Panc1 (cell line): ENCODE data around the gene SAMD14.

Experiments
- CTCF ChIP-seq: fragments of 450-650 bp; IDR thresholded peaks from 2 replicates; pipeline ENCODE4 v1.5.1; 2017; ENCODE audit warnings: mild to moderate bottlenecking
- POLR2AphosphoS5 ChIP-seq: IDR thresholded peaks from 2 replicates; pipeline ENCODE4 v1.6.1; 2012; ENCODE audit warnings: mild to moderate bottlenecking, low read depth, low read length, moderate library complexity
- REST ChIP-seq, 2 experiments: IDR thresholded peaks; 2 replicates each; pipeline ENCODE4 v1.6.1; 2011 to 2012; ENCODE audit warnings: low read depth in 2 of 2, control low read depth in 1 of 2, low read length in 1 of 2, mild to moderate bottlenecking in 1 of 2, moderate library complexity in 1 of 2; ENCODE audit not compliant: insufficient read depth in 1 of 2
- SIN3A ChIP-seq: IDR thresholded peaks from 2 replicates; pipeline ENCODE4 v1.6.1; 2012; ENCODE audit warnings: low read depth, mild to moderate bottlenecking, low read length, moderate library complexity, borderline replicate concordance; ENCODE audit not compliant: insufficient read depth

- no peak for TF ChIP-seq CTCF
- TF ChIP-seq POLR2AphosphoS5: peak; percentile 48; the same call in 1 of the 2 replicates
- peak in 1 of 2 experiments; percentile 17; a peak in 1 of 4 replicates for TF ChIP-seq REST (IDR thresholded peaks at IDR 0.05; ENCODE audit: insufficient read depth in 1 of 2, low read depth in 2 of 2, low read length in 1 of 2)
- no peak for TF ChIP-seq SIN3A
These were observed 67.4 kb downstream of the SAMD14 start for GRCh38 chr17:50062293-50063243.
